ENCODE measurements around the gene CEP43. TPM values are rescaled to one million over a fixed set of nuclear protein-coding genes. Genes with fewer than 3 reads are reported as not detected.

The CEP43 gene
- total RNA-seq, 1 donor from 2014 or later = 12.1 TPM

DNA sequence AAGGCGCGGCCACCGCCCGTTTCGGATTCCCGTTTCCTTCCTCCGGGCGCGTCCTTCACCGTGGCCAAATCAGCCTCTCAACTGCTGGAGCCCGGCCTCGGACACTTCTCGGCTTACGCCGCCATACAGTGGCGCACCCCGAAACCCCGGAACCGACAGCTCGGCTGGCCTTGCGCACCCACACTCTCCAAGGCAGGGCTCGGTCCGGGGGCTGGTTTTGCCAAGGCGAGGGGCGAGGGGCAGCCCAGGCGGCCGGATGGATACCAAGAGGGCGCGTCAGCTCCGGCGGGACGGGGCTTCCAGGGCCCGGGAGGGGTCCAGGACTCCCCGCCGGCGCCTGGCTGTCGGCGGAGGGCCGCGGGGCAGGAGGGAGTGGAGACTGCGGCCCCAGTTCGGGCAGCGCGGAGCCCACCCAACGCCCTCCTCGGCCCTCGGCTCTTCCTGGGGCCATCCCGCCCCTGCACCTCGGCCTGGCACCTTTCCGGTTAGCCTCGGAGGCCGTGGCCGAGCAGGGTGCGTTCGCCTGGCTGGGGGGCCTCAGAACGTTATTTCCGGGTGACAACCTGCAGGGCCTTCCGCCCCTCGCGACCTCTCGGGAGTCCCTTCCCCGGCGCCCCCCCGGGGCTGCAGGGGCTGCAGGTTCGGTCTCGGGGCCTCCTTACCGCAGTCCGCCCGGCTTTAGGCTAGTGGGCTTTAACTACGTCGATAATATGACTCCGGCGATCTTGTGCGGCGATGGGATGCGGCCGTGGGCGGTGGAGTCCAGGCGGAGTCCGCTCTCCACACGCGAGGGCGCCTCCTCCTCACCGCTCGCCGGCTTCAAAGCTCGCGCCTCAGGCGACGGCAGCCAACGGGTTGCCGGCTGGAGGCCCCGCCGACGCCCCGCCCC is 697 bp upstream of the CEP43 start:
- Mint-ChIP-seq H3K9me3 (ENCODE audit: unreplicated experiment) (no peaks in the 10 kb centered on the region), H3K4me3 (ENCODE audit: unreplicated experiment) (peak overlapping the region; percentile 72), H3K27ac (ENCODE audit: unreplicated experiment) (no peak overlapping the region)

DNA sequence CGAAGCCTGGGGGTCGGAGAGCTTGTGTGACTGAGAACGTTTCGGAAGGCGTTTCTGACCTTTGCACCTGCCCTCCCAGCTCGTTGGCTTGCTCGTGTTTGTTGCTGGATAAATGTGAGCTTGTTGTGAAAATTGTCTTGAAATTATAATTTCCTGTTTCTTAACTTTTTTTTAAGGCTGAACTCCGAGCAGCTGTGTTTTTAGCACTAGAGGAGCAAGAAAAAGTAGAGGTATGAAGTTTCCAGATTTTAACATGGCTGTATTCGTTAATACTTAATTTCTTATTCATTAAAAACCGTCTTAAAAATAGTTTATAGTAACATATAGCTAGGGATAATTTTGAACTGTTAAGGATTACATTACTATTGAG is 672 bp downstream of the CEP43 start:
- no peak overlapping the region for H3K27ac Mint-ChIP-seq (ENCODE audit: unreplicated experiment)
- peak overlapping the region; percentile 83 for H3K4me3 Mint-ChIP-seq (ENCODE audit: unreplicated experiment)

More for the DNA sequence above, 697 bp upstream of the CEP43 start:
- DNase-seq = peak; percentile 38
- TF ChIP-seq, protein P1, sequence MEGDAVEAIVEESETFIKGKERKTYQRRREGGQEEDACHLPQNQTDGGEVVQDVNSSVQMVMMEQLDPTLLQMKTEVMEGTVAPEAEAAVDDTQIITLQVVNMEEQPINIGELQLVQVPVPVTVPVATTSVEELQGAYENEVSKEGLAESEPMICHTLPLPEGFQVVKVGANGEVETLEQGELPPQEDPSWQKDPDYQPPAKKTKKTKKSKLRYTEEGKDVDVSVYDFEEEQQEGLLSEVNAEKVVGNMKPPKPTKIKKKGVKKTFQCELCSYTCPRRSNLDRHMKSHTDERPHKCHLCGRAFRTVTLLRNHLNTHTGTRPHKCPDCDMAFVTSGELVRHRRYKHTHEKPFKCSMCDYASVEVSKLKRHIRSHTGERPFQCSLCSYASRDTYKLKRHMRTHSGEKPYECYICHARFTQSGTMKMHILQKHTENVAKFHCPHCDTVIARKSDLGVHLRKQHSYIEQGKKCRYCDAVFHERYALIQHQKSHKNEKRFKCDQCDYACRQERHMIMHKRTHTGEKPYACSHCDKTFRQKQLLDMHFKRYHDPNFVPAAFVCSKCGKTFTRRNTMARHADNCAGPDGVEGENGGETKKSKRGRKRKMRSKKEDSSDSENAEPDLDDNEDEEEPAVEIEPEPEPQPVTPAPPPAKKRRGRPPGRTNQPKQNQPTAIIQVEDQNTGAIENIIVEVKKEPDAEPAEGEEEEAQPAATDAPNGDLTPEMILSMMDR (IDR thresholded peaks at IDR 0.05; ENCODE audit: partially characterized antibody, unreplicated experiment) = no peak
- no peaks in the 10 kb centered on the region for H3K27me3 Mint-ChIP-seq (ENCODE audit: unreplicated experiment)
- no peaks in the 10 kb centered on the region for H3K36me3 Mint-ChIP-seq (ENCODE audit: unreplicated experiment)
- no peaks in the 10 kb centered on the region for H3K4me1 Mint-ChIP-seq (ENCODE audit: low read depth, unreplicated experiment)

DNA sequence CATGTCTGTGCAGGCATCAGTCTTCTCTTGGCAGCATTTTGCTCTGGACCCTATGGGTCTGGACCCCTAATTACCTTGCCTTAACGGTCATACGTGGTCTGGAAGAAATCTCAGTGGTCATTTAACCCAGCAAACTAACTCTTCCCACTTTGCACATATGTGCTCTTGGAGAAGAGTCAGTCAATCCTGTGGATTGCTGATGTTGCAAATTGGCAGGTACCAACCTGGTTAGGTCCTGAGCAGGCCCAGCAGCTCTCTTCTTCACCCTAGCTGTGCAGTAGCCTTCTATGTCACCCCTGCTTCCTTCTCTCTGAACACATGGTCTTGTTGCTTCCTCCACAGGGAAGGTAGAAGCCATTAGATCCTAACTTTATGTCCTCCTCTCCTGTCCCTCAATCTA is 1.6 kb downstream of the CEP43 start:
- H3K36me3 Mint-ChIP-seq (ENCODE audit: unreplicated experiment) = no peaks in the 10 kb centered on the region

More for the DNA sequence above, 672 bp downstream of the CEP43 start:
- DNase-seq = no peak
- TF ChIP-seq, protein P1 (IDR thresholded peaks at IDR 0.05; ENCODE audit: partially characterized antibody, unreplicated experiment) = no peak
- Mint-ChIP-seq H3K27me3 (ENCODE audit: unreplicated experiment) (no peaks in the 10 kb centered on the region), H3K36me3 (ENCODE audit: unreplicated experiment) (no peaks in the 10 kb centered on the region), H3K9me3 (ENCODE audit: unreplicated experiment) (no peaks in the 10 kb centered on the region), H3K4me1 (ENCODE audit: low read depth, unreplicated experiment) (no peaks in the 10 kb centered on the region)

DNA sequence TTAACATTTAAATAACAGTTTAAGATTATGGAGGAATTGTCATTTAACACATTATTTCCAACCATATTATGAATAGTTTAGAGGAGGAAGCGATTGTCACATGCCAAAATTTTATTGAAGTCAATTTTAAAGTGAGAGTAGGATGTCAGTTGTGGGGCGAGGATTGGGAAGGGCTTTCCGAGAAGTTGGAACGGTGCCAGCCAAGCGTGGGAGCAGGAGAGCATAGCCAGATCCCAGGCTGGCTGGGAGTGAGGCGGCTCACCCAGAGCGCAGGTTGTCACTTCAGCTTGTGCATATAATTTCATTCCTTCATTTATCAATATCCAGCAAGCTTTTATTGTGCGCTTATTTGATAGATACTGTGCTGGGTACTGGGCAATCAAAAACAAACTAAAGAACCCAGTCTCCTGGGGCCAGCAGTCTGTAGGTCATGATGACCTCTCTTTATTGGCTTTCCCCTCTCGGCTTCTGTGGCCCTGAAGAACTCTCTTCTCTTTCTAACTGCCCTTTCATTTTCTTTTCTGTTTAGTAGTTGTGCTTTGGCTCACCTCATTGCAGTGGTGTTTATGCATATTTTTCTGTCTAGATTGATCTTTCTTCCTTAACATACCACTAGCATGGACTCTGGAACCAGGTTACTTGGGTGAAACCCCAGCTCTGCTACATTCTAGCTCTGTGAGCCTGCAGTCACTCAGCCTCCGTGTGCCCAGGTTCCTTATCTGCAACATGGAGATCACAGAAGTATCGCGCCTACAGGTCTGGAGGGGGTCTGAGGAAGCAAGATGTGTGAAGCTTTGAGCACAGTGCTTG is 6.4 kb downstream of the CEP43 start:
- no peak for DNase-seq
- H3K27me3 Mint-ChIP-seq (ENCODE audit: unreplicated experiment) = no peaks in the 10 kb centered on the region
- TF ChIP-seq, protein P1 (IDR thresholded peaks at IDR 0.05; ENCODE audit: partially characterized antibody, unreplicated experiment) = no peak

More for the DNA sequence above, 1.6 kb downstream of the CEP43 start:
- TF ChIP-seq, protein P1 (IDR thresholded peaks at IDR 0.05; ENCODE audit: partially characterized antibody, unreplicated experiment) = no peak
- Mint-ChIP-seq H3K27ac (ENCODE audit: unreplicated experiment) (no peak overlapping the region), H3K4me1 (ENCODE audit: low read depth, unreplicated experiment) (no peaks in the 10 kb centered on the region), H3K4me3 (ENCODE audit: unreplicated experiment) (peak overlapping the region; percentile 71), H3K27me3 (ENCODE audit: unreplicated experiment) (no peaks in the 10 kb centered on the region), H3K9me3 (ENCODE audit: unreplicated experiment) (no peaks in the 10 kb centered on the region)
- DNase-seq = no peak

More for the DNA sequence above, 6.4 kb downstream of the CEP43 start:
- Mint-ChIP-seq H3K27ac (ENCODE audit: unreplicated experiment) (no peak overlapping the region), H3K4me1 (ENCODE audit: low read depth, unreplicated experiment) (no peaks in the 10 kb centered on the region), H3K4me3 (ENCODE audit: unreplicated experiment) (no peak overlapping the region), H3K9me3 (ENCODE audit: unreplicated experiment) (no peaks in the 10 kb centered on the region), H3K36me3 (ENCODE audit: unreplicated experiment) (no peaks in the 10 kb centered on the region)

All from glutamatergic neuron (in vitro differentiated cells).